ENCODE results near the gene TOMM40.

TOMM40 gene

DNA sequence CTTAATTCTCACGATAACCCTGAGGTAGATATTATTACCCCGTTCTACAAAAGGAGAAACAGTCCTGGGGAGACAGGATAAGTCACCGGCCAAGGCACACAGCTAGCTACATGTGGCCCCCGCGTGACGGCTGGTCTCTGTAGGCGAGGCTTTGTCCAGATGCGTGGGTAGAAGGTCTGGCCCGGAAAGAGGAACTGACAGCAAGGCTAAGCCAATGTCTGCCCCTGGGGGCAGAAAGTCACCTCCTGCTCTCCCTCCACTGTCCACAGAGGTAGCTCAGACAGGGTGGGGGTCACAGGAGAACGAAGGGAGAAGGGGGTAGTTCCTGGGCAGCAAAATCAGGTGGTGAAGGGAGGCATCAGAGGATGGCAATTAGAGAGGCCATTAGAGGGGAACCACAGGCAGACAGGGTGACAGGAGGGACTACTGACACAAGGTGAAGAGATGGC is 52.8 kb downstream of the TOMM40 start:
- Histone ChIP-seq H3K27ac (ENCODE audit: low read depth, low read length) (no peak overlapping the region), H3K27me3 (ENCODE audit: insufficient read depth, low read length) (no peaks in the 10 kb centered on the region), H3K9ac (ENCODE audit: low read depth, low read length) (no peak overlapping the region), H3K4me3 (ENCODE audit: low read length) (no peak overlapping the region), H3K36me3 (ENCODE audit: insufficient read depth, low read length) (no peaks in the 10 kb centered on the region), H3K9me3 (ENCODE audit: insufficient read depth, low read depth, low read length) (no peaks in the 10 kb centered on the region), H3K4me1 (ENCODE audit: insufficient read depth, low read length) (no peaks in the 10 kb centered on the region)
- whole genome bisulfite sequencing, result 88% methylated on average over 10 of the region's 10 CpGs

DNA sequence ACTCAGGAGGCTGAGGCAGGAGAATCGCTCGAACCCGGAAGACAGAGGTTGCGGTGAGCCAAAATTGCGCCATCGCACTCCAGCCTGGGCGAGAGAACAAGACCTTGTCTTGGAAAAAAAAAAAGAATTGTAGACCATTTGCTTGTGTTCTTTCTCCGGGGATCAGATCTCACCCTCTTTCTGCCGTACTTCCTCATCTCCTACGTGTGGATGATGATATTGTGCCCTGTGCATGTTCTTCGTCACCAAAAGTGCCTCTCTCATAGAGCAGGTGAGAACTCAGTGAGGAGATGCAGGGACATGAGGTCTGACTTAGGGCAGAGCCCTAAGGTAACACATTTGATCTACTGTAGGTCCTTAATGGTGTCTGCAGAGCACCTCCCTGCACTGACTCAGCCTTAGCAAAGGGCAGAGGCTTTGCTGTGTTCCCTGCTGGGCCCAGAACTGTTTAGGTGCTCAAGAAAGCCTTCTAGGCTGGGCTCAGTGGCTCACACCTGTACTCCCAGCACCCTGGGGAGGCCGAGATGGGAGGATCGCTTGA is 56.1 kb downstream of the TOMM40 start:
- Histone ChIP-seq H3K27ac (ENCODE audit: low read depth, low read length) (no peak overlapping the region), H3K36me3 (ENCODE audit: insufficient read depth, low read length) (peaks cover 7% of the 10 kb centered on the region), H3K4me3 (ENCODE audit: low read length) (no peak overlapping the region), H3K27me3 (ENCODE audit: insufficient read depth, low read length) (no peaks in the 10 kb centered on the region), H3K9ac (ENCODE audit: low read depth, low read length) (no peak overlapping the region), H3K4me1 (ENCODE audit: insufficient read depth, low read length) (no peaks in the 10 kb centered on the region), H3K9me3 (ENCODE audit: insufficient read depth, low read depth, low read length) (no peaks in the 10 kb centered on the region)
- 93% methylated on average over 13 of the region's 13 CpGs for WGBS

- no peak overlapping the region for H3K9ac ChIP-seq (ENCODE audit: low read depth, low read length)
- no peak overlapping the region for H3K27ac ChIP-seq (ENCODE audit: low read depth, low read length)
These were observed 57.2 kb downstream of the TOMM40 start for GRCh38 chr19:44948237-44948636.

GRCh38 chr19:44948763-44949374 is 57.8 kb downstream of the TOMM40 start:
- no peaks in the 10 kb centered on the region for H3K9me3 ChIP-seq (ENCODE audit: insufficient read depth, low read depth, low read length)
- H3K27me3 ChIP-seq (ENCODE audit: insufficient read depth, low read length), result no peaks in the 10 kb centered on the region
- H3K36me3 ChIP-seq (ENCODE audit: insufficient read depth, low read length), result peaks cover 7% of the 10 kb centered on the region
- no peak overlapping the region for H3K4me3 ChIP-seq (ENCODE audit: low read length)
- H3K9ac ChIP-seq (ENCODE audit: low read depth, low read length), result no peak overlapping the region
- no peak overlapping the region for H3K27ac ChIP-seq (ENCODE audit: low read depth, low read length)
- 91% methylated on average over 4 of the region's 5 CpGs for WGBS
- H3K4me1 ChIP-seq (ENCODE audit: insufficient read depth, low read length), result no peaks in the 10 kb centered on the region

More at GRCh38 chr19:44948237-44948636, 57.2 kb downstream of the TOMM40 start:
- Histone ChIP-seq H3K27me3 (ENCODE audit: insufficient read depth, low read length) (no peaks in the 10 kb centered on the region), H3K4me3 (ENCODE audit: low read length) (no peak overlapping the region), H3K9me3 (ENCODE audit: insufficient read depth, low read depth, low read length) (no peaks in the 10 kb centered on the region), H3K4me1 (ENCODE audit: insufficient read depth, low read length) (no peaks in the 10 kb centered on the region), H3K36me3 (ENCODE audit: insufficient read depth, low read length) (peaks cover 7% of the 10 kb centered on the region)
- WGBS, result 94% methylated on average over 4 of the region's 5 CpGs

DNA sequence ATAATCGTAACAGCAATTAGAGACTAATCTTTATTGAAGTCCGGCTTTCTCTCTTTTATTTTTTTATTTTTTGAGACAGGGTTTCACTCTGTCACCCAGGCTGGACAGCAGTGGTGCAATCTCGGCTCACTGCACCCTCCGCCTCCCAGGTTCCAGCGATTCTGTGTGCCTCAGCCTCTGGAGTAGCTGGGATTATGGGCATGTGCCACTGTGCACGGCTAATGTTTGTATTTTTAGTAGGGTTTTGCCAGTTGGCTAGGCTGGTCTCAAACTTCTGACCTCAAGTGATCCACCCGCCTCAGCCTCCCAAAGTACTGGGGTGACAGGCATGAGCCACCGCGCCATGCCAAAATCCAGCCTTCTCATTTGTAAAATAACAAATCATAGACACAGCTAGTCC is 58.5 kb downstream of the TOMM40 start:
- WGBS, result 79% methylated on average over 9 of the region's 9 CpGs
- Histone ChIP-seq H3K27me3 (ENCODE audit: insufficient read depth, low read length) (no peaks in the 10 kb centered on the region), H3K9me3 (ENCODE audit: insufficient read depth, low read depth, low read length) (no peaks in the 10 kb centered on the region), H3K9ac (ENCODE audit: low read depth, low read length) (no peak overlapping the region), H3K4me3 (ENCODE audit: low read length) (no peak overlapping the region), H3K36me3 (ENCODE audit: insufficient read depth, low read length) (peaks cover 7% of the 10 kb centered on the region), H3K4me1 (ENCODE audit: insufficient read depth, low read length) (no peaks in the 10 kb centered on the region), H3K27ac (ENCODE audit: low read depth, low read length) (no peak overlapping the region)

DNA sequence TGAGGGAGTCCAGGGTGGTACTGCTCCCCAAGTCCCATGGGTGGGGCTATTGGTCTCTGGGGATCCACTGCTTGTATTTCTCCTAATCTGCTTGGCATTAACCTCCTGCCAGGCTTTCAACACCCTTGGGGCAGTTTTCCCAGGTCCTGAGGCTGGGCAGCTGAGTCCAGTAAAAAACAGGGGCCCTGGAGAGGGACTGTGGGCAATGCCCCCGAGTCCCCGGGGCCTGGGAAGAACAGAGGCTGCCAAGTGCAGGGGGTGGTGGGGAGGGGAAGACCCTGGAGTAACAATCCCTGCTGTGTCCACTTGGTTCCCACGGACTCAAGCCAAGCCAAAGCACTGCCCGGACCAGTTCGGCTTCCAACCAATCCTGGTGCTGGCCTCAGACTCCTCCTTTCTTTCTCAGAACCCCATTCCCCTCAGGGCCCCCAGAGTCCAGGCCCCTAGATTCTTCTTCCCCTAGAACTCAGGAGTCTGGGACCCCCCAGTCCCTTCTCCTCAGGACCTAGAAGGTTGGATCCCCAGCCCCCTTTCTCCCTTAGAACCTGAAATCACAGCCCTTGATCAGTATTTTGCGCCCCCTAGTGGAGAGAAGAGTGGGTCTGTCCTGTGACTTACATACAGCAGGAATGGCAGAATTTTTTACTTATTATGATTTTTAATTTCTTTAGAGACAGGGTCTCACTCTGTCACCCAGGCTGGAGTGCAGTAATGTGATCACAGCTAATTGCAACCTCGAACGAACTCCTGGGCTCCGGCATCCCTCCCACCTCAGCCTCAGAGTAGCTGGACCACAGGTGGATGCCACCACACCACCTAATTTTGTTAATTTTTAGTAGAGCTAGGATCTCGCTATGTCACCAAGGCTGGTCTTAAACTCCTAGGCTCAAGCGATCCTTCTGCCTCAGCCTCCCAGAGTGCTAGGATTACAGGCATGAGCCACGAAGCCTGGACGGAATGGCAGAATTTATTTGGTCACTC is 60.4 kb downstream of the TOMM40 start:
- H3K4me3 ChIP-seq (ENCODE audit: low read length), result no peak overlapping the region
- H3K27ac ChIP-seq (ENCODE audit: low read depth, low read length), result no peak overlapping the region
- 61% methylated on average over 13 of the region's 13 CpGs for WGBS
- peaks cover 6% of the 10 kb centered on the region; the same call in 1 of the 2 replicates for H3K4me1 ChIP-seq (ENCODE audit: insufficient read depth, low read length)
- no peaks in the 10 kb centered on the region for H3K27me3 ChIP-seq (ENCODE audit: insufficient read depth, low read length)
- H3K36me3 ChIP-seq (ENCODE audit: insufficient read depth, low read length), result peaks cover 7% of the 10 kb centered on the region
- H3K9me3 ChIP-seq (ENCODE audit: insufficient read depth, low read depth, low read length), result no peaks in the 10 kb centered on the region
- no peak overlapping the region for H3K9ac ChIP-seq (ENCODE audit: low read depth, low read length)
